ENCODE data around the gene UEVLD.
"Not testable (repeated sequence)": the region's sequence is repeated elsewhere in the genome, so short reads cannot be mapped to it uniquely, and the experiment has no call there.

The UEVLD gene

GRCh38 chr11:18588297-18589252, at the start of gene UEVLD:
TSS of gene UEVLD (minus strand) at chr11:18588734. CDS start at chr11:18588654, 80 bp downstream.
- peak; percentile 17 to 68 (median 43) for DNase-seq (ENCODE audit: low read depth in 4 of 4, low spot score in 1 of 4)

- DNase-seq (ENCODE audit: low read depth in 4 of 4, low spot score in 1 of 4) = peak; percentile 90 to 96 (median 94)
Measured at GRCh38 chr11:18634140-18635032, 45.9 kb upstream of the UEVLD start, which contains the start of gene SPTY2D1. TSS of gene SPTY2D1 (minus strand) at chr11:18634342. CDS start at chr11:18634257, 85 bp downstream.

GRCh38 chr11:18633256-18634139, 45.0 kb upstream of the UEVLD start:
- peak in 1 of 4 experiments; percentile 8 for DNase-seq (ENCODE audit: low read depth in 4 of 4, low spot score in 1 of 4)

- no peak for DNase-seq (ENCODE audit: low read depth in 4 of 4, low spot score in 1 of 4)
Measured at GRCh38 chr11:18632841-18633240, 44.3 kb upstream of the UEVLD start.

GRCh38 chr11:18624161-18624560, 35.6 kb upstream of the UEVLD start:
- no peak for DNase-seq (ENCODE audit: low read depth in 4 of 4, low spot score in 1 of 4)

- DNase-seq (ENCODE audit: low read depth in 4 of 4, low spot score in 1 of 4) = no peak
Measured at GRCh38 chr11:18623707-18624106, 35.2 kb upstream of the UEVLD start.

GRCh38 chr11:18618342-18619025, 29.9 kb upstream of the UEVLD start:
- DNase-seq (ENCODE audit: low read depth in 4 of 4, low spot score in 1 of 4) = no peak

- no peak for DNase-seq (ENCODE audit: low read depth in 4 of 4, low spot score in 1 of 4)
Measured at GRCh38 chr11:18617688-18618341, 29.3 kb upstream of the UEVLD start.

- DNase-seq (ENCODE audit: low read depth in 4 of 4, low spot score in 1 of 4) = no peak
Measured at GRCh38 chr11:18615628-18616392, 27.3 kb upstream of the UEVLD start.

- DNase-seq (ENCODE audit: low read depth in 4 of 4, low spot score in 1 of 4) = no peak
Measured at GRCh38 chr11:18614667-18615066, 26.1 kb upstream of the UEVLD start.

- DNase-seq (ENCODE audit: low read depth in 4 of 4, low spot score in 1 of 4) = no peak
Measured at GRCh38 chr11:18612394-18612793, 23.9 kb upstream of the UEVLD start.

- no peak for DNase-seq (ENCODE audit: low read depth in 4 of 4, low spot score in 1 of 4)
Measured at GRCh38 chr11:18611196-18611595, 22.7 kb upstream of the UEVLD start.

- DNase-seq (ENCODE audit: low read depth in 4 of 4, low spot score in 1 of 4) = no peak
Measured at GRCh38 chr11:18608376-18608775, 19.8 kb upstream of the UEVLD start.

- DNase-seq (ENCODE audit: low read depth in 4 of 4, low spot score in 1 of 4) = no peak
Measured at GRCh38 chr11:18600915-18601569, 12.5 kb upstream of the UEVLD start.

GRCh38 chr11:18599739-18600230, 11.3 kb upstream of the UEVLD start, which contains the start of gene MISFA:
TSS of gene MISFA (plus strand) at chr11:18599789. CDS start at chr11:18599929, 140 bp downstream.
- no peak for DNase-seq (ENCODE audit: low read depth in 4 of 4, low spot score in 1 of 4)

- DNase-seq (ENCODE audit: low read depth in 4 of 4, low spot score in 1 of 4) = no peak
Measured at GRCh38 chr11:18594999-18595749, 6.6 kb upstream of the UEVLD start.

GRCh38 chr11:18594088-18594487, 5.6 kb upstream of the UEVLD start:
- not testable (repeated sequence) for DNase-seq (ENCODE audit: low read depth in 4 of 4, low spot score in 1 of 4)
